GM19351 (cell line): Measurements from ENCODE around the gene KIF22.
"Not testable (repeated sequence)": the region's sequence is repeated elsewhere in the genome, so short reads cannot be mapped to it uniquely, and the experiment has no call there.

Experiments used
- ATAC-seq: cut with Tn5 transposase; IDR thresholded peaks from one replicate; pipeline ENCODE4 v1.9.1; 2021; ENCODE audit warnings: mild to moderate bottlenecking, moderate library complexity; ENCODE audit not compliant: unreplicated experiment

KIF22 gene

GRCh38 chr16:29765167-29766032, 25.2 kb upstream of the KIF22 start:
- ATAC-seq, result no peak

GRCh38 chr16:29766571-29766970, 24.0 kb upstream of the KIF22 start:
- no peak for ATAC-seq

GRCh38 chr16:29767062-29767461, 23.5 kb upstream of the KIF22 start:
- ATAC-seq, result no peak

GRCh38 chr16:29769507-29769906, 21.0 kb upstream of the KIF22 start:
- ATAC-seq, result no peak

GRCh38 chr16:29770250-29770929, 20.2 kb upstream of the KIF22 start:
- no peak for ATAC-seq

- ATAC-seq, result not testable (repeated sequence)
Measured at GRCh38 chr16:29772330-29772729, 18.2 kb upstream of the KIF22 start.

GRCh38 chr16:29774730-29775129, 15.8 kb upstream of the KIF22 start:
- ATAC-seq, result no peak

- ATAC-seq, result no peak
Measured at GRCh38 chr16:29775742-29776408, 14.7 kb upstream of the KIF22 start.

GRCh38 chr16:29777576-29778350, 12.8 kb upstream of the KIF22 start, which contains the start of gene ZG16:
ZG16 (plus strand) TSS chr16:29778256; CDS start chr16:29779267, 1,011 bp downstream.
- ATAC-seq, result no peak

- ATAC-seq, result no peak
Measured at GRCh38 chr16:29779474-29779873, 11.1 kb upstream of the KIF22 start.

- ATAC-seq, result not testable (repeated sequence)
Measured at GRCh38 chr16:29783094-29783953, 7.2 kb upstream of the KIF22 start.

- ATAC-seq, result no peak
Measured at GRCh38 chr16:29784157-29784556, 6.4 kb upstream of the KIF22 start.

- no peak for ATAC-seq
Measured at GRCh38 chr16:29784901-29785500, 5.5 kb upstream of the KIF22 start.

GRCh38 chr16:29787155-29787554, 3.4 kb upstream of the KIF22 start:
- ATAC-seq, result not testable (repeated sequence)

- no peak for ATAC-seq
Measured at GRCh38 chr16:29789775-29790182, 772 bp upstream of the KIF22 start.

- ATAC-seq, result no peak
Measured at GRCh38 chr16:29790949-29791844, 646 bp downstream of the KIF22 start.

- ATAC-seq, result no peak
Measured at GRCh38 chr16:29791845-29792807, 1.6 kb downstream of the KIF22 start.
